Frontal cortex (tissue), 4 donors: ENCODE results near the gene NAV2. TPM values are rescaled to one million over a fixed set of nuclear protein-coding genes. Genes with fewer than 3 reads are reported as not detected.
A peak's percentile ranks its signal among the peaks of the same experiment; 100 is the strongest.
"Not testable (repeated sequence)": the region's sequence is repeated elsewhere in the genome, so short reads cannot be mapped to it uniquely, and the experiment has no call there.

Experiments used
- DNase-seq, 2 donors: peaks; one replicate each; pipeline ENCODE4 v3.0.0; 2012; ENCODE audit warnings: low spot score in 2 of 2
- FAIRE-seq: peaks from 2 replicates; lab custom pipeline; 2012; peaks lifted over from hg19 to GRCh38; lab: Jason Lieb, UNC
- total RNA-seq: library from RNA; depleted of rRNA; stranded (reverse); fragments of >200 nt; gene quantifications from one replicate; pipeline ENCODE4 v1.2.3, GENCODE V29; 2014
- donor health status: control.
- donor health status: control.
- donor health status: control.

The NAV2 gene
- total RNA-seq, 1 donor from 2014 or later = 15.5 TPM

DNA sequence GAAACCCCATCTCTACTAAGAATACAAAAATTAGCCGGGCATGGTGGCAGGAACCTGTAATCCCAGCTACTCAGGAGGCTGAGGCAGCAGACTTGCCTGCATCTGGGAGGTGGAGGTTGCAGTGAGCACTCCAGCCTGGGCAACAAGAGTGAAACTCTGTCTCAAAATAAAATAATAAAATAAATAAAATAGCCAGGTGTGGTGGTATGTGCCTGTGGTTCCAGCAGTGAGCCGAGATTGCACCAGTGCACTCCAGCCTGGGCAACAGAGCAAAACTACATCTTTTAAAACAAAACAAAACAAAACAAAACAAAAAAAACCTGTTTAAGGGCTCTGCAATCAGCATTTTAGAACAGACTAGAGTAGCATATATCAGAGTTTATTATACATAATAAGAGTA, 214.8 kb downstream of the NAV2 start:
- not testable (repeated sequence) for FAIRE-seq, DNase-seq

DNA sequence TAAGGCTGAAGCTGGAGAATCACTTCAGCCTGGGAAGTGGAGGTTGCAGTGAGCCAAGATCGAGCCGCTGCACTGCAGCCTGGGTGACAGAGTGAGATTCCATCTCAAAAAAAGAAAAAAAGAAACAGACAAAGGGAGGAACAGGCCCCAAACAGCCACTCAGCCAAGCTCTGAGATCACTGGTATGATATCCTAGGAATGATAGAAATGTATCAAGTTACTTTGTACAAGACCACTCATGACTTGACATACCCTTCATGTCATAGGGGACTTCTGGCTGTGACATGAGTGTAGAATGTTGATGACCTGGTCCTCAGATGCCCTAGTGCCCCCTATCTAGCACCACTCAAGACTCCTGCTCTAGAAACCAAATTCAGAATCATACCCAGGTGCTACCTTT, 216.5 kb downstream of the NAV2 start:
- no peak for DNase-seq

DNA sequence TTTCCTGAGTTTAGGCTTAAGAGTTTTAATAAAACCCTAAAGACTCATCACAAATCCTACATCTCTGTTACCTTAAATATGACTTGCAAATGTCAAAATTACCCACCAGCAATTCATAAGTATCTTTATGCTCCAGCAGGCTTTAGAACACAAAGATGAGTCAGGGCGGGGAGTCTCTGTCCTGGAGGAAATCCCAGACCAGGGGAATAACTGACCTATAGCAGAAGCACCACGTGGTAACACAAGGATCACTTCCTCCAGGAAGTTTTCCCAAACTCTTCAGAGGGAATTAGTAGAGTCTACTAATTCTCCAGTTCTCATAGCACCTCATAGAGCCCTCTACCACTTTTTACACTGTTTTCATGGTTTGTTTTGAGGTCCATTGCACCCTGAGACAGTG, 217.0 kb downstream of the NAV2 start:
- no peak for DNase-seq

More for the DNA sequence above, 216.5 kb downstream of the NAV2 start:
- FAIRE-seq = no peak

DNA sequence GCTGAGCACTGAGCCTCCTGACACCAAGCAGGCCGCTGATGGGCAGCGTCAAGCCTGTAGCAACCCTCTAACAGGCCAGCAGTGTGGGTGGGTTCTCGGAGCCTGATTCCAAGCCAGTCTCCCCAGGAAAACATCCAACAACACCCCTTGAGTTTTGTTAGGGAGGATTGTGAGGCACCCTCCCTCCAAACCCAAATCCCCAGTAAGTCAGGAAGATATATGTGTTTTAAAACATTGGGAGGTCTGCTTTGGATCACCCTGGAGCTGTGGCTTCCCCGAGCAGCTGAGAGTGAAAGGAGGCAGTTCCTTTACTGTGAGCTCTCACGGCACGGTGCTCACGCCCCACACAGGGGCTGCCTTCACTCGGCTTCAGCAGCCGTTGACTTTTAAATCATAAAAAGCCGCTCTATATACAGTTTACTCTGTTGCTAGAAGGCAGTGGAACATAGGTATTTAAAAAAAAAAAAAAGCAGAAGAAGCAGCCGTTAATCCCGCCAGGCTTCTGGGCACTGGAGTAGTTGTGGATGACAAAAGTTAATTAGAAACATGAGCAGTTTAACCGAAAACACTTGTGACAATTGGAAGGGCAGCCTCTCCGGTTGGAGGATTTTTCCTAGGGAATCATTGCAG, 218.6 kb downstream of the NAV2 start:
- DNase-seq (no peak), FAIRE-seq (no peak)

More for the DNA sequence above, 217.0 kb downstream of the NAV2 start:
- FAIRE-seq = no peak

DNA sequence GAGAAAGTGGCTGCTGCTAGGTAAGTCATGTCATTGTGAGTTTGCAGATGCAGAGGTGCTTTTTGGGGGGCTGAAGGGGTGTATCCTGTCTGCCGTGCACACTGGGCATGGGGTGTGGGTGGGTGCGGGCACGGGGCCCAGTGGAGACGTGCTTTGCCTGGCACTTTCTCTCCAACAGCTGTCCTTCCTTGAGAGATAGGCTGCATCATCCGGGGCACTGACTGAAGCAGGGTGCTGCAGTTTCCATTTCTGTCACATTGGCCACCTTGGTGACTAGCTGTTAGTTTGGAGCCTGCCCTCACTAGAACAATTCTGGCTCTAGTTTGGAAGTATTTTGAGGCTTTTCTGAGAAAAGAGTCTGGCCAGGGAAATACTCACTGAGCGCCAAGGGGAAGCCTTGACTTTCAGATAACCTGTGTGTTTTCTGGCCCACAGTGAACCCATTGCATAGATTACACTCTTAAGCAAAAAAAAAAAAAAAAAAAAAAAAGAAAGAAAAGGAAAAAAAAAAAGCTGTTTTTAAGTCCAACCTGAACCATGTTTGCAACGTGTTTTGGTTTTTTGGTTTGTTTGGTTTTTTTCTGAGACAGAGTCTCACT, 219.2 kb downstream of the NAV2 start:
- DNase-seq (no peak), FAIRE-seq (no peak)

DNA sequence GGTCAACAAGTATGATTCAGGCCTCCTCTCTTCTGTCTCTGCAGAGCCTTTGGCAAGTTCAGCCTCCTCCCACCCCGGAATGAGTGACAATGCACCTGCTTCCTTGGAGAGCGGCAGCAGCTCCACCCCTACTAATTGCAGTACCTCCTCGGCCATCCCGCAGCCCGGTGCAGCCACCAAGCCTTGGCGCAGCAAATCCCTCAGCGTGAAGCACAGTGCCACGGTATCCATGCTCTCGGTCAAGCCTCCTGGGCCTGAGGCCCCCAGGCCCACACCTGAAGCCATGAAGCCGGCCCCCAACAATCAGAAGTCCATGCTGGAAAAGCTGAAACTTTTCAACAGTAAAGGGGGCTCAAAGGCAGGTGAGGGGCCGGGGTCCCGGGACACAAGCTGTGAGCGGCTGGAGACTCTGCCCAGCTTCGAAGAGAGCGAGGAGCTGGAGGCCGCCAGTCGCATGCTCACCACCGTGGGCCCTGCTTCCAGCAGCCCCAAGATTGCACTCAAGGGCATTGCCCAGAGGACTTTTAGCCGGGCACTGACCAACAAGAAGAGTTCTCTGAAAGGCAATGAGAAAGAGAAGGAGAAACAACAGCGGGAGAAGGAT, 220.6 kb downstream of the NAV2 start:
- DNase-seq (no peak), FAIRE-seq (no peak)

DNA sequence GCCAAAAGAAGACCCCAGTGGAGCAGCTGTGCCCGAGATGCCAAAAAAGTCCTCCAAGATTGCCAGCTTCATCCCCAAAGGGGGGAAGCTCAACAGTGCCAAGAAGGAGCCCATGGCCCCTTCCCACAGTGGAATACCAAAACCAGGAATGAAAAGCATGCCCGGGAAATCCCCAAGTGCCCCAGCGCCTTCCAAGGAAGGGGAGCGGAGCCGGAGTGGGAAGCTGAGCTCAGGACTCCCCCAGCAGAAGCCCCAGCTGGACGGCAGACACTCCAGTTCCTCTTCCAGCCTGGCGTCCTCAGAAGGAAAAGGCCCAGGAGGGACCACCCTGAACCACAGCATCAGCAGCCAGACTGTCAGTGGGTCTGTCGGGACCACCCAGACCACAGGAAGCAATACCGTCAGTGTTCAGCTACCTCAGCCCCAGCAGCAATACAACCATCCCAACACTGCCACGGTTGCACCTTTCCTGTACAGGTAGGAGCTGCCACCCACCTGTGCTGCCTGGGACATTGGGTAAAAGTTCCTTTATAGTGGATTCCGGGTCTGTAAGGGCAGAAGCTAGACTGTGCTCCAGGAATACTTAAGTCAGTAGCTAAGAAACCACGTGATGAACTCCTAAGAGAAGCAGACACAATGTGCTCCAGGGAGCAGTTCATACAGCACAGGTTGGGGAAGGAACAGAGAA, 221.3 kb downstream of the NAV2 start:
- DNase-seq = no peak
- FAIRE-seq = no peak

DNA sequence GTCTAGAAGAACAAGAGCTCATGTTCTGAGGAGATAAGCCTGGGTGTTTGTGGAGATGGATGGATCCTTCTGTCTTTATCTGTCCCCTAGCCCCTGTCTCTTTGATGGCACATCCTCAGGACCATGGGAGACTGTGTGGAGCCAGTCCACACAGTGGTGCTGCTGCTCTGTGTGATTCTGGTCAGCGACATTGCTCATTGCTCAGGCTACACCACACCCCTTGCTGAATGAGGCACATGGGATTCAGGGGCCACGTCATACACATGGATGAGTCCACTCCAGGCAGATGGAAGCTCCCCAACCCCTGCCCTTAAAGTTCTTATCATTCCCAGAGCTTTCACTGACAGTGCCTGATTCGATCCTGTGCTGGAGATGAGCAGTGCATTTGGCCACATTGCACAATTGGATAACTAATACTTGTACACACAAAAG, 222.2 kb downstream of the NAV2 start:
- FAIRE-seq = no peak
- no peak for DNase-seq

DNA sequence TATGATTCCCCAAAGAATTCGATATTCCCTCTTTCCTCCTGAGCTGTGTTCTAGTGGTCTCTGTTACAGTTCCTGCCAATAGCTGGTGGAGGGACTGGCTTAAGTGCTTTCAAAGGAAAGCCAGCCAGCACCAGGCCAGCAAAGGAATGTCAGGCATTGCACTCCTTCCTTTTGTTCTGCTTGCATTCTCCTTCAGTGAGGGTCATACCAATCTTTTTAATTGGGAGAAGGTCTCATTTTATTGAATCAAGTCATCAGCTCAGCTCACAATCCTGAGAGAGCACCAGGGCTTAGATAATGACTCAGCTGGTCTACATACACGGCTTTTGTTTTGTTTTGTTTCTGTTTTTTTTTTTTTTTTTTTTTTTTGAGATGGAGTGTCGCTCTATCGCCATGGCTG, 222.9 kb downstream of the NAV2 start:
- DNase-seq = no peak
- no peak for FAIRE-seq

DNA sequence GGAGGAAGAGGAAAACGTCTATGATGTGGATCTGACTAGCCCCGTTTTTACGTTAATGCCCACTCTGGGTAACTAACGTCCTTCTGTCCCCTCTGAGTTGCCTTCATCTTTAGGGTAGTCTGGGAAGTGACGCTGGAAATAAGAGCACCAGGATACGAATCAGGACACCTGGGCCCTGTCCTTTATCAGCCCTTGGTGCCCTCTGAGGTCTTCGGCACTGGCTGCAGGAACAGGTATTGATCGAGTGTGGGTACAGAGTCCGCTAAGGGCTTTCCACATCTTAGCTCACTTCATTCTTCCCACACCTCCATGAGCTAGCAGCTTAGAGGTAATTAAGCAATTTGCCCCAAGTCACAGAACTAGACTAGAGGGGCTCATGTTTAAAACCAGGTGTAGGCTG, 223.8 kb downstream of the NAV2 start:
- DNase-seq (no peak), FAIRE-seq (no peak)

DNA sequence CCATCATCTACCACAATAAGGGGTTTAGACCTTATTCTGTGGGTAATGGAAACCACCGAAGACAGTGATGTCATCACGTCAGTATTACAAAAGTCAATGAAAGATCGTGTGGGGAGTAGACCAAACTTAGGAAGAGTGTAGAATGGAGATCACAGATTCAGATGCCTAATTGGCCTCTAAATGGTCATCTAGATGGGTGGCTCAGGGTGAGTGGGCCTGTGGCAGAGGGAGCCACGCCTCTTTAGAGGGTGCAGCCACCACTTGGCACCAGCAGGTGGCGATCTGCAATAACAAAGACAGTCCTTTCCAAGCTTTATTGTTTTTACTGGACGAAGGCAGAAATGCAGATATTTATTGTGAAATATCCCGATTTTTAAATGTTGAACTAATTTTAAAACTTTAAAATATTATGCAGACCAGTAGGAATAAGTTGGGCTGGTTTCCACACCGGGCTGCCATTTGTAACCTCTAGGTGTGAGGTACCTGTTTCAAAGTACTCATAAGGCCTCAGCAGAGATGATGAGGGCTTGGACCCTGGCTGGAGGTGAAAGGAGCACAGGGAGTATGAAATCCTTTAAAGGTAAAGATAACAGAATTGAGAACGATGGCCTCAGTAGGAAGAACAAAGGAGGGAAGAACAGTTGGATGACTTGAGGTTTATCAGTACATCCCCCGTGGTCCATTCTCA, 225.7 kb downstream of the NAV2 start:
- no peak for FAIRE-seq

DNA sequence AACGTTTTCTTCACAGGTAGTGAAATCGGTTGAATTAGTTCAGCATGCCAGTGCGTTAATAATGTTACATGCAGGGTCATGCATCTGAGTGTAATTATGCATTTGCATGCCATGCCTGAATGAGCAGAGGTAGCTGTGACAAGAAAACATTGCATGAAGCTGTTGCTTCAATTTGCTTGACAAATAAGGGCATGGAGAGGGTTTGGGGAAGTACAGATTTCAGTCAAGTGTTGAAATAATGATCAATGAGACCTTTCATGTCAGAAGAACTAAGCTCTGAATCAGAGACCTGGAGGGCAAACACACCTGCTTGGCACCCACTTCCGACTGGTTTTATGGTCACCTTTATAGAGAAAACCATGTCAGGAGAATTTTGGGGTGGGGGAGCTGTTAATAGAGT, 226.2 kb downstream of the NAV2 start:
- no peak for FAIRE-seq
- DNase-seq = no peak

More for the DNA sequence above, 225.7 kb downstream of the NAV2 start:
- peak in 1 of 2 donors; percentile 44 for DNase-seq

DNA sequence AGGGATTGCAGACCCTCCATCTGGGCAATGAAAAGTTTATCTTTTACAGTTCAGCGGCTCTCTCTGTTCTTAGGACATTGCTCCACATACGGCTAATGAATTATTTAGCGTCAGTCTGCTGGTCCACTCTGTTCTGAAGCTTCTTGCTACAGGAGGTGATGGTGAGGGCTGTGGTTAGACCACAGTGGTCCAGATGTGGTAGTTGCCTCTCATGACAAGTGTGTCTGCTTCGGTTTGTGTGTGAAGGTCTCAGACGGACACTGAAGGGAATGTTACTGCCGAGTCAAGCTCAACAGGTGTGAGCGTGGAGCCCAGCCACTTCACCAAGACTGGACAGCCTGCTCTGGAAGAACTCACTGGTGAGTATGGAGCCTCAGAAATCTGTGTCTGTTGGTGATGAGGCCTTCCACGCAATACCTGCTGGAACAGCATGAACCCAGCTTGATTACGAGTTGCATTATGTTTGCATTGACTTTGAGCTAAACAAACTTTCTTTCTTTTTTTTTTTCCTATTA, 226.8 kb downstream of the NAV2 start:
- no peak for DNase-seq
- no peak for FAIRE-seq

DNA sequence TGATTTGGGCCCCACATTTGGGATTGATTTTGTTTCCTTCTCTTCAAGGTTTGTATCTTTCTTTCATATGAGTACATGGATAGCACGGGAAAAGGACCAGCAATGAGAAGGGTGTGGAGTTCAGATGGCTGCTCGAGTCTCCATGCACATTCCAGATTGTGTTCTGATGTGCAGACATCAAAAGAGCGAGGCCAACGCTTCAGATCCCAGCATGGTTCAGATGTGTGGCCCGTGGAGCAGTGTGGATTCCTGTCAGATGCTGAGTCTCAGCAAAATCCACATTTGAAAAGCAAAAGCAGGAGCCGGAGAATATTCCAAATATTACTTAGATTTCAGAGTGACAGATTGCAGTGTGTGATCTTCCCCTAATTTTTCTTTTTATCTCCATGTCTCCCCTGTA, 228.2 kb downstream of the NAV2 start:
- DNase-seq (no peak), FAIRE-seq (no peak)

DNA sequence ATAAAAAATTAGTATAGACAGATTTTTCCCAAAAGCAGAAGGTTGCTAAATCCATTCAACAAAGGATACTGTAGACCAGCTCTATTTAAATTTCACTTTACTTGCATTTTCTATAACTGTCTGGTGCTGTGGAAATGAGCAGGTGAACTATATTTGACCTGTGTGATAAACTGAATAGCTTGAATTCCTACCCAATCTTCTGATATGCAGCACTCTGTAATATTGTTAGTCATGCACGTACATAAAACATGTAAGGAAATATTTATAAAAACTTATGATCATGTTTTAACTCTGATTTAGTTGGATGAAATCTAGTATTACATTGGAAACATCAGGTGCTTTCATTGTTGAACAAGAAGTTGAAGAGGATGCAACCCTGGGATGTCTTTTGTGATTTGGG, 234.0 kb downstream of the NAV2 start:
- no peak for FAIRE-seq

DNA sequence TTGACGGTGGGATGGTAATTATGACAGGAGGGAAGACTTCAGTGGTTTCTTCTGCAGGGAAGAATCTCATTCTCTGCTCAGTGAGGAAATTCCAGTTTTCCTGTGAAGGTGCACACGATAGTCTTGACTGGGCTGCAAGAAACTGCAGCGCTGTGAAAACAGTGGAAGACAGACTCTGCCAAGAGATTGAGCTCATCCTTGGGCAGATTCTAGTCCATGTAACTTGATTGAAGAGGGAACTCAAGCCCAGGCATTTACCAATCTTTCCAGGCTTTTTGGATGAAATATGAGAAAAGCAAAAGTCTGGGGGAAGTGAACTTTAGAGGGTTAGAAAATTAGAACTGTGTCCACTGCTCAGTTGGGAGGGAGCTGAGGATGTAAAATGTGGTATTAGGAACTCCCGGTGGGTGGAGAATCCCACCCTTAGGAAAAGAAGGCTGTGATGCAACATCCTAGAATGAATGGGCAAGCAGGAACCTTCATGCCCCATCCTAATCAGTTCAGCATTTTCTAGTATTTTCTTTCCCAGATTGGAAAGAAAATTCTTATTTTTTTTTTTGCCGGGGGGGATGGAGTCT, 235.0 kb downstream of the NAV2 start:
- FAIRE-seq (no peak), DNase-seq (no peak)

More for the DNA sequence above, 234.0 kb downstream of the NAV2 start:
- no peak for DNase-seq

DNA sequence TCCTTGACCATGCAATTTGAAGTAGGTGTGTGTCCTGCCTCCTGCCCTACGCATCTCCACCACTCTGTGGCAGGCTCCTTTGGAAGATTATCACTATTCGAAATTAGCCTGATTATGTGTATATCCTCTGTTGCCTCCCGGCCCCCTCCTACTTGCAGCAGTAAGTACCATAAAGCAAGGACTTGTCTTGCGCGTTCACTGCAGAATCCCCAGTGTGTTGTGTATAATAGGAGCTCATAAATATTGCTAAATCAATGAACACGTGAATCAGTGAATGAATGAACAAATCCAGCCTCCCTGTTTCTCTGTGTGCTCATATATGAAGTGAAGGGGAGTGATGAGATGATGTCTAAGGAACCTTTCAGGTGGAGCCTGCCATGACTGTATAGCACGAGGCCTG, 237.0 kb downstream of the NAV2 start:
- FAIRE-seq (no peak), DNase-seq (no peak)

DNA sequence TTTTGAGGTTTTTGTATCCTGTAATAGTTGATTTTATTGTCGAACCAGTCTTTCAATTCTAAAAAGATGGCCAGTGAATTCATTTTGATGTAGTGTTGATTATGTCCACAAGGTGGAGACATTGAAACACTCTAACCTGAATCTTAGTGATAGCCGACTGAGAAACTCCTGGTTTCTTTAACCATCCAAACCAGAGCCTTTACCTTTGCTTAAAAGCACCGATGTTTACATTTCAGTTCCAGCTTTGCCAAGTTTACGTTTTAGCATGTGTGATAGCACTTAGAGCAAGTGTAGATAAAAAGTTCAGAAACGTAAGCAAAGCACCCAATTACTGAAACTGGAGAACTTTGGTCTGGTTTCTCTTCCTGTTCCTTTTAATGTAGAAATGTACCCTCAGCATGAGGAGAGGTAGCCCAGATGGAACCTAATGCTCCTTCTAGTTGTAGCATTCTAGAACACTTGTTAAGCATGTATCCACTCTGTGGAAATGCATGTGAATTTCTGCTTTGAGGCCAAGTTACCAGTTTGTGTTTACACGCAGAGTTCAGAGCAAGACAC, 239.0 kb downstream of the NAV2 start:
- DNase-seq (peak; percentile 16 to 33), FAIRE-seq (peak; percentile 69)

DNA sequence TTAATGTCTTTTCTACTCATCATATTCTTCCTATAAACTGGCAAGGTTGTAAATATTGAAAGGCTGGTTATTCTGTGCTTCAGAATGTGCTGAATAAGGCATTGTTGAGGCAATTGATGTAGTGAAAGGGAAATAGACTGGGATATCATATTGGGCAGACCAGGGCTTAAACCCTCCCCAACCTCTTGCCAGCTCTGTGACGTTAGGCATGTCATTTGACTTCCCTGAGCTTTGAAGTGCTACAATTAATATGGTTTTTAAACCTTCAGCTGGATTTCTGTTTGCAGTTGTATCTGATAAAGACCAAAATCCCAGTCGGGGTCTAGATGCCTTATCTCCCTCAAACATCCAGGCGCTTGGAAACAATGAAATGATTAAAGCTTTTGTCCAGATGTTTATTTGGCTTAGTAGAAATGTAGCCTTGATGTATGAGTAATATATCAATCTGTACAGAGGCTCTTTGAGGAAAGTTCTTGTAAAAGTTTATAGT, 239.5 kb downstream of the NAV2 start:
- no peak for DNase-seq
- FAIRE-seq = no peak
